Superior temporal gyrus (tissue), 1 donor: ENCODE data around the gene EFCAB5.
"Not testable (repeated sequence)": the region's sequence is repeated elsewhere in the genome, so short reads cannot be mapped to it uniquely, and the experiment has no call there.

ENCODE experiments used
- DNase-seq: peaks from one replicate; pipeline ENCODE4 v3.0.0-alpha.2; 2016; ENCODE audit errors: extremely low spot score

Gene EFCAB5

GRCh38 chr17:30005709-30006320 lies 64.4 kb downstream of the EFCAB5 start:
- DNase-seq, result no peak

- DNase-seq, result not testable (repeated sequence)
These were observed 70.5 kb downstream of the EFCAB5 start for GRCh38 chr17:30011934-30012333.

GRCh38 chr17:30021708-30022317 lies 80.4 kb downstream of the EFCAB5 start:
- DNase-seq, result peak; percentile 76

- DNase-seq, result not testable (repeated sequence)
These were observed 83.9 kb downstream of the EFCAB5 start for GRCh38 chr17:30025325-30025724.

- no peak for DNase-seq
These were observed 86.2 kb downstream of the EFCAB5 start for GRCh38 chr17:30027676-30028075.

GRCh38 chr17:30031214-30031869 lies 89.9 kb downstream of the EFCAB5 start:
- no peak for DNase-seq

- no peak for DNase-seq
These were observed 93.9 kb downstream of the EFCAB5 start for GRCh38 chr17:30035369-30035768.

- DNase-seq, result not testable (repeated sequence)
These were observed 99.5 kb downstream of the EFCAB5 start for GRCh38 chr17:30040719-30041518.

GRCh38 chr17:30041551-30041950 lies 100.1 kb downstream of the EFCAB5 start:
- no peak for DNase-seq

- no peak for DNase-seq
These were observed 120.9 kb downstream of the EFCAB5 start for GRCh38 chr17:30062372-30062771.

GRCh38 chr17:30064738-30065137 lies 123.3 kb downstream of the EFCAB5 start:
- no peak for DNase-seq

GRCh38 chr17:30068465-30068864 lies 127.0 kb downstream of the EFCAB5 start:
- DNase-seq, result no peak

GRCh38 chr17:30074254-30074653 lies 132.8 kb downstream of the EFCAB5 start:
- DNase-seq, result no peak

- DNase-seq, result no peak
These were observed 133.3 kb downstream of the EFCAB5 start for GRCh38 chr17:30074730-30075129.

GRCh38 chr17:30082773-30083172 lies 141.3 kb downstream of the EFCAB5 start:
- no peak for DNase-seq

- DNase-seq, result no peak
These were observed 143.4 kb downstream of the EFCAB5 start for GRCh38 chr17:30084788-30085187.

- no peak for DNase-seq
These were observed 145.5 kb downstream of the EFCAB5 start for GRCh38 chr17:30086896-30087295.

GRCh38 chr17:30087431-30087830 lies 146.0 kb downstream of the EFCAB5 start:
- DNase-seq, result not testable (repeated sequence)

GRCh38 chr17:30091121-30091670 lies 149.8 kb downstream of the EFCAB5 start:
- no peak for DNase-seq

GRCh38 chr17:30091771-30092170 lies 150.3 kb downstream of the EFCAB5 start:
- no peak for DNase-seq

GRCh38 chr17:30092886-30093285 lies 151.5 kb downstream of the EFCAB5 start:
- DNase-seq, result no peak
